Measurements from ENCODE around the gene GPC6.

The GPC6 gene

DNA sequence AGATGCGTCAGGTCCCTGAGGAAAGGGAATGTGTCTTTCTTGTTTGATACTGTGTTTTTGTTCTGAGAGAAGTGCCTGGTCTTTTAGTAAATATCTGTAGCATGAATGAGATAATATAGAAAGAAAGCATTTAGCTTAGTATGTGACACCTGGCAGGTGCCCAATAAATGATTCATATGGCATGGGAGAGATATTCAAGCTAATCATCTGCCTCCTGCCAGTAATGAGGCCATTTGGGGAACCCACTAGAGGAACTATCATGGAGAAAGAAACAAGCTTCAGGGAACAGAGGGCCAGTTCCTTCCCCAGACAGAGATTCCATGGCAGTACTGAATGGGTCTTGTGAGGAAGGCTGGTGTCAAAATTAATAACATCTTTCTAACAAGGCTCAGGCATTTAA is 648.9 kb downstream of the GPC6 start:
- peak; percentile 56 for DNase-seq

DNA sequence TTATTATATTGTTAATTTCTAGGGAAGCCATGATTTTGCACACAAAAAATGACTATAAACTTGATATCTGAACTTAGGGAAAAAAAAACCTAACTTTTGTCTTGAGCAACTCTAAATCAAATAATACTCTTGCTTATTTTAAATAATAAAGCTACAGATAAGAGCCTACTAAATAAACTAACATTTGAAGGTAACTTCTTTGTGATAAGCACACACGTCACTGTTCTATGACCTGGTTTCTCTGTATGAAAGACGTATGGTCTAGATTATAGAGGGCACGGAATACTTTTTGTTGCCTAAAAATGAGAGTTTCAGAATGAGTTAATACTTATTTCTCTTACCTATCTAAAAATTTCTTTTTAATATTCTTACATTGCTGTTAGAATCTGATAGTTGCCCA is 649.6 kb downstream of the GPC6 start:
- TF ChIP-seq, protein P1, sequence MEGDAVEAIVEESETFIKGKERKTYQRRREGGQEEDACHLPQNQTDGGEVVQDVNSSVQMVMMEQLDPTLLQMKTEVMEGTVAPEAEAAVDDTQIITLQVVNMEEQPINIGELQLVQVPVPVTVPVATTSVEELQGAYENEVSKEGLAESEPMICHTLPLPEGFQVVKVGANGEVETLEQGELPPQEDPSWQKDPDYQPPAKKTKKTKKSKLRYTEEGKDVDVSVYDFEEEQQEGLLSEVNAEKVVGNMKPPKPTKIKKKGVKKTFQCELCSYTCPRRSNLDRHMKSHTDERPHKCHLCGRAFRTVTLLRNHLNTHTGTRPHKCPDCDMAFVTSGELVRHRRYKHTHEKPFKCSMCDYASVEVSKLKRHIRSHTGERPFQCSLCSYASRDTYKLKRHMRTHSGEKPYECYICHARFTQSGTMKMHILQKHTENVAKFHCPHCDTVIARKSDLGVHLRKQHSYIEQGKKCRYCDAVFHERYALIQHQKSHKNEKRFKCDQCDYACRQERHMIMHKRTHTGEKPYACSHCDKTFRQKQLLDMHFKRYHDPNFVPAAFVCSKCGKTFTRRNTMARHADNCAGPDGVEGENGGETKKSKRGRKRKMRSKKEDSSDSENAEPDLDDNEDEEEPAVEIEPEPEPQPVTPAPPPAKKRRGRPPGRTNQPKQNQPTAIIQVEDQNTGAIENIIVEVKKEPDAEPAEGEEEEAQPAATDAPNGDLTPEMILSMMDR (IDR thresholded peaks at IDR 0.05; ENCODE audit: low read depth, low read length, missing control alignments): no peak
- Histone ChIP-seq H3K27me3 (replicated peaks) (no peaks in the 10 kb centered on the region), H3K27ac (no peak overlapping the region), H3K4me3 (ENCODE audit: low read depth, low read length) (no peak overlapping the region), H3K36me3 (replicated peaks) (no peaks in the 10 kb centered on the region)
- no peak for DNase-seq
- in situ Hi-C loops (cut with HindIII; ENCODE audit: low pct_ligation_motif_present, low sequenced_read_pairs): no loop called here

More for the DNA sequence above, 648.9 kb downstream of the GPC6 start:
- in situ Hi-C loops (cut with HindIII; ENCODE audit: low pct_ligation_motif_present, low sequenced_read_pairs): no loop called here
- TF ChIP-seq, protein P1 (IDR thresholded peaks at IDR 0.05; ENCODE audit: low read depth, low read length, missing control alignments): no peak
- Histone ChIP-seq H3K27me3 (replicated peaks) (no peaks in the 10 kb centered on the region), H3K4me3 (ENCODE audit: low read depth, low read length) (no peak overlapping the region), H3K27ac (no peak overlapping the region), H3K36me3 (replicated peaks) (no peaks in the 10 kb centered on the region)

DNA sequence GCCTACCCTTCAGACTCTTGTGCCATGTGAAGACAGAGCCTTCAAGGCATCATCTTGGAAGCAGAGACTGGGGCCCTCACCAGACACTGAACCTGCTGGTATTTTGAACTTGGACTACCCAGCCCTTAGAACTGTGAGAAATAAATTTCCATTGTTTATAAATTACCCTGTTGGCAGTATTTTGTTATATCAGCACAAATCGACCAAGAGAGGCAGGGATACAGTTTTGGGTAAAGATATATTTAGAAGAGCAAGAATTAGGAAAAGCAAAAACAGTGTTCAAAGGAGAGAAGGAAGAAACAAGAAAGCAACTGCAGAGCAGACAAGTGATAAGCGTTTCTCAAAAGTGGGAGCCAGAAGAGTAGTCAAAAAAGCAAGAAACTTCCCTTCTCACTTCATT is 652.1 kb downstream of the GPC6 start:
- no peak overlapping the region for H3K4me3 ChIP-seq (ENCODE audit: low read depth, low read length)
- no peaks in the 10 kb centered on the region for H3K36me3 ChIP-seq (replicated peaks)
- in situ Hi-C loops (cut with HindIII; ENCODE audit: low pct_ligation_motif_present, low sequenced_read_pairs): no loop called here
- H3K27ac ChIP-seq: no peak overlapping the region
- TF ChIP-seq, protein P1 (IDR thresholded peaks at IDR 0.05; ENCODE audit: low read depth, low read length, missing control alignments): no peak
- no peaks in the 10 kb centered on the region for H3K27me3 ChIP-seq (replicated peaks)
- no peak for DNase-seq

DNA sequence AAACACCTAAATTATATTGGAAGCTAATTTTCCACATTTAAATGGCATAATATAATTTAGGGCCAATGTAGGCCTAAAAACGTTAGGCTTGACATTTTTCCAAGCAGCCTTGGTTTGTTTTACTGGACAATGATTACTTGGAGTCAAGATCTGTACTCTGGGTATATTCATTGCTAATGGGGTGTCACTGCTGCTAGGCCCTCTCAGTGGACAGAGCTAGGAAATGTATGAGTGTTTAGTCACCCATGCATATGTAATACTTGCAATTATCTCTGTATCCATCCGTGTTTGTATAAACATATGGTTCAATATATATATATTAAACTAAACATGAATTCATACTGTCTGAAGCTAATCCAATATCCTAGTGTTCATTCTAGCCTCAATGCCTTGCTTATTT is 654.8 kb downstream of the GPC6 start:
- TF ChIP-seq, protein P1 (IDR thresholded peaks at IDR 0.05; ENCODE audit: low read depth, low read length, missing control alignments): no peak
- Histone ChIP-seq H3K27me3 (replicated peaks) (no peaks in the 10 kb centered on the region), H3K4me3 (ENCODE audit: low read depth, low read length) (no peak overlapping the region), H3K27ac (no peak overlapping the region), H3K36me3 (replicated peaks) (no peaks in the 10 kb centered on the region)
- in situ Hi-C loops (cut with HindIII; ENCODE audit: low pct_ligation_motif_present, low sequenced_read_pairs): no loop called here
- no peak for DNase-seq

DNA sequence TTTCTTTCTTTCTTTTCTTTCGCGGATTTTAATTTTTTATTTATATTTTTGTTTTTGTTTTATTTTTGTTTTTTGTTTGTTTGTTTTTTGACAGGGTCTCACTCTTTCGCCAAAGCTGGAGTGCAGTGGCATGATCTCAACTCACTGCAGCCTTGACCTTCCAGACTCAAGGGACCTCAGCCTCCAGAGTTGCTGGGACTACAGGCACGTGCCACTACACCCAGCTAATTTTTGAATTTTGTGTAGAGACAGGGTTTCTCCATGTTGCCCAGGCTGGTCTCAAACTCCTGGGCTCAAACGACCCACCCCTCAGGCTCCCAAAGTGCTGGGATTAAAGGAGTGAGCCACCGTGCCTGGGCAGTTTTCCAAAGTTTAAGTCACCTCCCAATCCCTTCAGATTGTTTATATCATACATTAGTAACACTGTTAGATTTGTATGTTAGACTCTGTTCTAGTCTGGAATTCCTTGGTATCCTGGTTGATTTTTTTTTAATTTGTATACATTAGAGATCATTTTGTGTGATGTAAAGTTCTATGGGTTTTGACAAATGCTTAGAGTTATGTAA is 655.6 kb downstream of the GPC6 start:
- no peak for DNase-seq
- Histone ChIP-seq H3K36me3 (replicated peaks) (no peaks in the 10 kb centered on the region), H3K27ac (no peak overlapping the region), H3K27me3 (replicated peaks) (no peaks in the 10 kb centered on the region), H3K4me3 (ENCODE audit: low read depth, low read length) (no peak overlapping the region)
- TF ChIP-seq, protein P1 (IDR thresholded peaks at IDR 0.05; ENCODE audit: low read depth, low read length, missing control alignments): no peak
- in situ Hi-C loops (cut with HindIII; ENCODE audit: low pct_ligation_motif_present, low sequenced_read_pairs): no loop called here

DNA sequence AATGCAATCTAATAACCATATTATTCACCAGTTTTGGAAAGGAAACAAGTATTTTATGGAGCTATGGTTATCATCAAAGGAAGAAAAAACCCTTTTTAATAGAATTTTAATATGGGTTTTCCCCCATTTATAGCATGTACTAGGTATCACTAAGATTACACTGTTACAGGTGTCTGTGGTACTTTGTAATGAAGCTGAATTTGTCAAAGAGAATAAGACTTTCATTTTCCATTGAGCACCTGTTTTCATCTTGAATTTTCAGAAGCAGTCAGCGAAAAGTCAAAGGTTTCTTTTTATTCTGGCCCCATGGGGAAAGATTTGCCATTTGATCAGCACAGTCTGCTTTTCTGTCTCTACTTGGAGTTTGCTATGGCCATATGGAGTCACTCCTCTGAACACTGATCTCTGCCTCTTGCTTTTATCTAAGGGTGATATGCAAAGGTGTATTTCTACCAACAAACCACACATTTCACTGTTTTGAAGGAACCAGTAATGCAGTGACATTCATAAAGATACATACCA is 662.9 kb downstream of the GPC6 start:
- H3K4me3 ChIP-seq (ENCODE audit: low read depth, low read length): no peak overlapping the region
- no peaks in the 10 kb centered on the region for H3K36me3 ChIP-seq (replicated peaks)
- TF ChIP-seq, protein P1 (IDR thresholded peaks at IDR 0.05; ENCODE audit: low read depth, low read length, missing control alignments): no peak
- H3K27me3 ChIP-seq (replicated peaks): no peaks in the 10 kb centered on the region
- in situ Hi-C loops (cut with HindIII; ENCODE audit: low pct_ligation_motif_present, low sequenced_read_pairs): no loop called here
- no peak overlapping the region for H3K27ac ChIP-seq
- DNase-seq: no peak

Data from brain microvascular endothelial cell (primary cell).